ENCODE results near the gene FBXO34. TPM values are rescaled to one million over a fixed set of nuclear protein-coding genes. Genes with fewer than 3 reads are reported as not detected.

The FBXO34 gene
- total and polyA plus RNA-seq, 2 experiments from 2014 or later: 27.5 to 45.9 TPM

DNA sequence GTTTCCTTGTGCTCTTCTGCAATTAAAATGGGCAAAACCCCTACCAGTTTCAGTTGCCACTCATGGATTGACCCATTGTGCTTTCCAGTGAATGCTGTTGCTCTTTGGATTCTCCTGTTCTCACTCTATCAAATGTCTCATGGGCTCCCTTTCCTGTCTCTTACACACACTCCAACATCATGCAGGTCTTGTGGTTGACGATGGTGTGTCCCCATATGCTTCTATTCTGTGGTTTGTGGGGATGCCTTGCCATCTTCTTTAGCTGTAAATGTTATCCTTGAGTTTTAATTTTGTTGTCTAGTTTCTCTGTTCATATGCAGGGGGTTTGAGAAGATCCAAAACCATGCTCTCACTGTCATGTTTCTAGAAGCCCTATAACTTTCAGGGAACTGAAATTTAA lies 31.9 kb upstream of the FBXO34 start:
- Histone ChIP-seq H2AFZ (no peak overlapping the region), H3K79me2 (no peaks in the 10 kb centered on the region), H3K9me2 (replicated peaks; ENCODE audit: insufficient read depth) (no peaks in the 10 kb centered on the region), H3K4me2 (no peak overlapping the region), H3K9me3 (ENCODE audit: low read depth) (no peaks in the 10 kb centered on the region), H3K27ac (no peak overlapping the region), H3K27me3 (peaks cover 20% of the 10 kb centered on the region), H3K4me3 (no peak overlapping the region), H4K20me1 (ENCODE audit: insufficient read depth, poor library complexity, severe bottlenecking) (no peaks in the 10 kb centered on the region), H3K4me1 (ENCODE audit: insufficient read depth) (no peaks in the 10 kb centered on the region), H3K36me3 (replicated peaks; ENCODE audit: insufficient read depth, low read depth) (no peaks in the 10 kb centered on the region)
- DNase-seq (ENCODE audit: low spot score): no peak
- no peak for TF ChIP-seq EZH2 (IDR thresholded peaks at IDR 0.05; ENCODE audit: borderline replicate concordance)
- TF ChIP-seq, protein P1, sequence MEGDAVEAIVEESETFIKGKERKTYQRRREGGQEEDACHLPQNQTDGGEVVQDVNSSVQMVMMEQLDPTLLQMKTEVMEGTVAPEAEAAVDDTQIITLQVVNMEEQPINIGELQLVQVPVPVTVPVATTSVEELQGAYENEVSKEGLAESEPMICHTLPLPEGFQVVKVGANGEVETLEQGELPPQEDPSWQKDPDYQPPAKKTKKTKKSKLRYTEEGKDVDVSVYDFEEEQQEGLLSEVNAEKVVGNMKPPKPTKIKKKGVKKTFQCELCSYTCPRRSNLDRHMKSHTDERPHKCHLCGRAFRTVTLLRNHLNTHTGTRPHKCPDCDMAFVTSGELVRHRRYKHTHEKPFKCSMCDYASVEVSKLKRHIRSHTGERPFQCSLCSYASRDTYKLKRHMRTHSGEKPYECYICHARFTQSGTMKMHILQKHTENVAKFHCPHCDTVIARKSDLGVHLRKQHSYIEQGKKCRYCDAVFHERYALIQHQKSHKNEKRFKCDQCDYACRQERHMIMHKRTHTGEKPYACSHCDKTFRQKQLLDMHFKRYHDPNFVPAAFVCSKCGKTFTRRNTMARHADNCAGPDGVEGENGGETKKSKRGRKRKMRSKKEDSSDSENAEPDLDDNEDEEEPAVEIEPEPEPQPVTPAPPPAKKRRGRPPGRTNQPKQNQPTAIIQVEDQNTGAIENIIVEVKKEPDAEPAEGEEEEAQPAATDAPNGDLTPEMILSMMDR (IDR thresholded peaks at IDR 0.05; ENCODE audit: poor library complexity): no peak
- no peak for TF ChIP-seq EZH2phosphoT487 (IDR thresholded peaks at IDR 0.05; ENCODE audit: low read depth, severe bottlenecking, unreplicated experiment)
- 96% methylated on average over 1 of the region's 1 CpG for WGBS (ENCODE audit: low lambda C conversion rate, missing lambda C conversion rate)

DNA sequence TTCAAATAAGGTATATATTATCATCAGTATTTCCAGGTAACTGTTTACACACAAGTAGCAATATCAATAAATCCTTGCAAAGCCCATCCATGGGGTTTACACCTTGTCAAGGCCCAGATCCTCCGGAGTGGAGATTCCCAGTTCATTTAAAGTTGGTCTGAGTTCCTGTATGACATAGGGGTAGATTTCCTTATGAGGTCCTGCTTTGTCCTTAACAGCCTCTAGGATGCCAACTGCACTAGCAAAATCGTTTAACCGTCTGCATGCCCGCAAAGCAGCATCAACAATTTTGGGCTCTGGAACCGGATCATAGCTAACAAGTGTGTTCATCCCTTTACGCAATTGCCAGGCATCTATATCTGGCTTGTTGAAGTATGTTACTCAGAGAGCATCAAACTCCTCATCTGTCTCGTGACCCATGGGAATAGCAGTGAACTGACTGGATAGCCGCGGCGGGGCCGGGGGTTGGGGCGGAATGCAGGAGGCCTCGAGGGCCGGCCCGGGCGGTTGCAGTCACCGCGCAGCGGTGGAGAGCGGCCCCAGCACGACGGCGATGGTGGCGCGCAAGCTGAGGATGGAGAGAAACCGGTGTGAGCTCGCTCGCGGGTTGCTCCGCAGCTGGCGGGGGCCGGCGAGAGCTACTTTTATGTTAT lies 30.6 kb upstream of the FBXO34 start:
- H4K20me1 ChIP-seq (ENCODE audit: insufficient read depth, poor library complexity, severe bottlenecking): no peaks in the 10 kb centered on the region
- H3K4me1 ChIP-seq (ENCODE audit: insufficient read depth): no peaks in the 10 kb centered on the region
- no peaks in the 10 kb centered on the region for H3K9me2 ChIP-seq (replicated peaks; ENCODE audit: insufficient read depth)
- WGBS (ENCODE audit: low lambda C conversion rate, missing lambda C conversion rate): 24% methylated on average over 33 of the region's 33 CpGs
- TF ChIP-seq EZH2 (IDR thresholded peaks at IDR 0.05; ENCODE audit: borderline replicate concordance): no peak
- no peak for TF ChIP-seq EZH2phosphoT487 (IDR thresholded peaks at IDR 0.05; ENCODE audit: low read depth, severe bottlenecking, unreplicated experiment)
- TF ChIP-seq, protein P1 (IDR thresholded peaks at IDR 0.05; ENCODE audit: poor library complexity): no peak
- H3K27ac ChIP-seq: no peak overlapping the region
- H3K36me3 ChIP-seq (replicated peaks; ENCODE audit: insufficient read depth, low read depth): no peaks in the 10 kb centered on the region
- H3K27me3 ChIP-seq: peaks cover 16% of the 10 kb centered on the region
- H3K4me2 ChIP-seq: peak overlapping the region; percentile 67
- peak; percentile 35 for DNase-seq (ENCODE audit: low spot score)
- no peaks in the 10 kb centered on the region for H3K9me3 ChIP-seq (ENCODE audit: low read depth)
- peak overlapping the region; percentile 15 for H2AFZ ChIP-seq
- H3K79me2 ChIP-seq: no peaks in the 10 kb centered on the region
- H3K4me3 ChIP-seq: no peak overlapping the region

DNA sequence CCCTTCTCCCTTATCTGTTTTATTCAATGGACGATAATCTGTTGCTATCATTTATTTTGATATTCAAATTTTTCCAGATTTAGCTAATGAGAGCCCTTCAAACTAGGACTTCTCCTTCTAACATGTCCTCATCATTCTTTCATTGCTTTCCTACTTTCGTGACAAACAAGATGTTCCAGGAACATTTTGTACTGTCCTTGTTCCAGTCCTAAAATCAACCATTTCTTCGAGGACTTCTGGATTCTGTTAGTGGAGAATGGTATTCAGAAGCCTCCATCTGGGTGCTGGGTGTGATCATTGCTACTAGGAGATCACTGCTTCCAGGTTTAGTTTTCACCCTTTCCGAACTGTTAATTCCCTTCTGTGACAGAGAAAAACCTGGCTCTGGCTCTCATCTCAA lies 29.5 kb upstream of the FBXO34 start:
- no peaks in the 10 kb centered on the region for H4K20me1 ChIP-seq (ENCODE audit: insufficient read depth, poor library complexity, severe bottlenecking)
- 76% methylated on average over 4 of the region's 4 CpGs for WGBS (ENCODE audit: low lambda C conversion rate, missing lambda C conversion rate)
- no peak for DNase-seq (ENCODE audit: low spot score)

More for the DNA sequence above, 29.5 kb upstream of the FBXO34 start:
- Histone ChIP-seq H3K27me3 (peaks cover 16% of the 10 kb centered on the region), H3K27ac (no peak overlapping the region), H3K36me3 (replicated peaks; ENCODE audit: insufficient read depth, low read depth) (no peaks in the 10 kb centered on the region), H3K9me2 (replicated peaks; ENCODE audit: insufficient read depth) (no peaks in the 10 kb centered on the region), H3K79me2 (no peaks in the 10 kb centered on the region), H3K4me2 (no peak overlapping the region), H3K4me1 (ENCODE audit: insufficient read depth) (no peaks in the 10 kb centered on the region), H2AFZ (no peak overlapping the region), H3K9me3 (ENCODE audit: low read depth) (no peaks in the 10 kb centered on the region), H3K4me3 (no peak overlapping the region)
- TF ChIP-seq EZH2 (IDR thresholded peaks at IDR 0.05; ENCODE audit: borderline replicate concordance): no peak
- TF ChIP-seq, protein P1 (IDR thresholded peaks at IDR 0.05; ENCODE audit: poor library complexity): no peak
- TF ChIP-seq EZH2phosphoT487 (IDR thresholded peaks at IDR 0.05; ENCODE audit: low read depth, severe bottlenecking, unreplicated experiment): no peak

Data from hepatocyte (in vitro differentiated cells).